CD8-positive, alpha-beta memory T cell (primary cell): ENCODE measurements around the gene UGT1A4. TPM values are rescaled to one million over a fixed set of nuclear protein-coding genes. Genes with fewer than 3 reads are reported as not detected.

Experiments
- CTCF ChIA-PET: fragments of 350-600 bp; sonication (Branson Sonifier 250); formaldehyde crosslinking; loops from one replicate; lab custom pipeline; 2021; ENCODE audit warnings: antibody characterized with exemption; lab: Charles Lee
- POLR2A ChIA-PET: fragments of 350-600 bp; sonication (Branson Sonifier 250); formaldehyde crosslinking; loops from one replicate; lab custom pipeline; 2021; ENCODE audit warnings: antibody characterized with exemption; lab: Charles Lee
- DNase-seq, 5 donors: peaks; one replicate each; pipeline versions ENCODE4 v3.0.0 to v3.0.0-alpha.2; 2020 to 2022; ENCODE audit warnings: mixed read lengths in 1 of 5
- H3K27ac ChIP-seq: one replicate; pipeline ENCODE4 v1.7.0; 2013; ENCODE audit warnings: low read depth, mild to moderate bottlenecking, low read length, moderate library complexity
- H3K27me3 ChIP-seq: 2 replicates; pipeline ENCODE4 v1.7.0; 2013; ENCODE audit warnings: low read length, mild to moderate bottlenecking; ENCODE audit not compliant: insufficient read depth, poor library complexity, severe bottlenecking
- H3K36me3 ChIP-seq: 2 replicates; pipeline ENCODE4 v1.7.0; 2013; ENCODE audit warnings: mild to moderate bottlenecking, low read length, moderate library complexity; ENCODE audit not compliant: insufficient read depth
- H3K4me1 ChIP-seq: 2 replicates; pipeline ENCODE4 v1.7.0; 2013; ENCODE audit warnings: mild to moderate bottlenecking, low read length, moderate library complexity; ENCODE audit not compliant: insufficient read depth
- H3K4me3 ChIP-seq: 2 replicates; pipeline ENCODE4 v1.7.0; 2013; ENCODE audit warnings: mild to moderate bottlenecking, low read length
- H3K9me3 ChIP-seq: 2 replicates; pipeline ENCODE4 v1.7.0; 2013; ENCODE audit warnings: mild to moderate bottlenecking, low read length
- H3K27ac Mint-ChIP-seq, 8 donors: one replicate each; pipeline ENCODE4 v1.8.0; 2020 to 2021; ENCODE audit warnings: mixed read lengths in 8 of 8, mild to moderate bottlenecking in 6 of 8, inconsistent platforms in 3 of 8, moderate library complexity in 3 of 8
- H3K27me3 Mint-ChIP-seq, 2 donors: one replicate each; pipeline ENCODE4 v1.8.0; 2020 to 2021; ENCODE audit warnings: mixed read lengths in 2 of 2, mild to moderate bottlenecking in 1 of 2, moderate library complexity in 1 of 2
- H3K36me3 Mint-ChIP-seq, 3 donors: one replicate each; pipeline ENCODE4 v1.8.0; 2020 to 2021; ENCODE audit warnings: mixed read lengths in 3 of 3, inconsistent platforms in 1 of 3, mild to moderate bottlenecking in 1 of 3
- H3K4me1 Mint-ChIP-seq, 3 donors: one replicate each; pipeline ENCODE4 v1.8.0; 2020 to 2021; ENCODE audit warnings: mixed read lengths in 3 of 3, inconsistent platforms in 1 of 3, mild to moderate bottlenecking in 1 of 3
- H3K4me3 Mint-ChIP-seq, 7 donors: one replicate each; pipeline ENCODE4 v1.8.0; 2020 to 2021; ENCODE audit warnings: mixed read lengths in 7 of 7, mild to moderate bottlenecking in 6 of 7, moderate library complexity in 4 of 7, inconsistent platforms in 2 of 7
- H3K9me3 Mint-ChIP-seq, 5 donors: one replicate each; pipeline ENCODE4 v1.8.0; 2020 to 2022; ENCODE audit warnings: mixed read lengths in 5 of 5, mild to moderate bottlenecking in 3 of 5, moderate library complexity in 2 of 5, inconsistent platforms in 1 of 5
- polyA plus RNA-seq: library from polyadenylated mRNA; unstranded; fragments of 300-500 nt; fragmentation: Illumina TruSeq; gene quantifications from one replicate; pipeline ENCODE4 v1.2.3, GENCODE V29; 2021
- total RNA-seq, 2 experiments: library from RNA; stranded (reverse); gene quantifications; one replicate each; pipeline ENCODE4 v1.2.3, GENCODE V29; 2021

The UGT1A4 gene
- total and polyA plus RNA-seq, 3 experiments from 2014 or later = not detected

GRCh38 chr2:233758849-233759248, 40.3 kb downstream of the UGT1A4 start:
- no peaks in the 10 kb centered on the region for H3K4me1 ChIP-seq
- ChIA-PET POLR2A (no interaction called here), CTCF (no interaction called here)
- no peak for DNase-seq
- Mint-ChIP-seq H3K4me1 (no peaks in the 10 kb centered on the region), H3K9me3 (peaks cover 0 to 4% (median 0%) of the 10 kb centered on the region in 5 donors), H3K27ac (no peak overlapping the region), H3K4me3 (no peak overlapping the region), H3K36me3 (no peaks in the 10 kb centered on the region), H3K27me3 (peaks cover 6 to 24% of the 10 kb centered on the region in 2 donors)
- no peaks in the 10 kb centered on the region for H3K9me3 ChIP-seq
- no peak overlapping the region for H3K27ac ChIP-seq
- no peak overlapping the region for H3K4me3 ChIP-seq
- H3K36me3 ChIP-seq = no peaks in the 10 kb centered on the region
- no peaks in the 10 kb centered on the region for H3K27me3 ChIP-seq

DNA sequence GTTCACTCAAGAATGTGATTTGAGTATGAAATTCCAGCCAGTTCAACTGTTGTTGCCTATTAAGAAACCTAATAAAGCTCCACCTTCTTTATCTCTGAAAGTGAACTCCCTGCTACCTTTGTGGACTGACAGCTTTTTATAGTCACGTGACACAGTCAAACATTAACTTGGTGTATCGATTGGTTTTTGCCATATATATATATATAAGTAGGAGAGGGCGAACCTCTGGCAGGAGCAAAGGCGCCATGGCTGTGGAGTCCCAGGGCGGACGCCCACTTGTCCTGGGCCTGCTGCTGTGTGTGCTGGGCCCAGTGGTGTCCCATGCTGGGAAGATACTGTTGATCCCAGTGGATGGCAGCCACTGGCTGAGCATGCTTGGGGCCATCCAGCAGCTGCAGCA, 41.5 kb downstream of the UGT1A4 start, which contains the start of gene UGT1A1:
UGT1A1 (plus strand) TSS at position 228 of the 400 bp plus-strand sequence; CDS start at position 246, 18 bp downstream.
- Mint-ChIP-seq H3K4me3 (no peak within 1 kb of the TSS), H3K27ac (no peak within 1 kb of the TSS), H3K36me3 (no peaks in the 10 kb centered on the region), H3K27me3 (peaks cover 4 to 29% of the 10 kb centered on the region in 2 donors), H3K9me3 (peaks cover 0 to 4% (median 0%) of the 10 kb centered on the region in 5 donors), H3K4me1 (no peaks in the 10 kb centered on the region)
- no peak within 1 kb of the TSS for H3K4me3 ChIP-seq
- CTCF ChIA-PET = no interaction called here
- POLR2A ChIA-PET = no interaction called here
- no peak for DNase-seq
- H3K27me3 ChIP-seq = no peaks in the 10 kb centered on the region
- no peaks in the 10 kb centered on the region for H3K36me3 ChIP-seq
- no peaks in the 10 kb centered on the region for H3K9me3 ChIP-seq
- no peaks in the 10 kb centered on the region for H3K4me1 ChIP-seq
- H3K27ac ChIP-seq = no peak within 1 kb of the TSS

DNA sequence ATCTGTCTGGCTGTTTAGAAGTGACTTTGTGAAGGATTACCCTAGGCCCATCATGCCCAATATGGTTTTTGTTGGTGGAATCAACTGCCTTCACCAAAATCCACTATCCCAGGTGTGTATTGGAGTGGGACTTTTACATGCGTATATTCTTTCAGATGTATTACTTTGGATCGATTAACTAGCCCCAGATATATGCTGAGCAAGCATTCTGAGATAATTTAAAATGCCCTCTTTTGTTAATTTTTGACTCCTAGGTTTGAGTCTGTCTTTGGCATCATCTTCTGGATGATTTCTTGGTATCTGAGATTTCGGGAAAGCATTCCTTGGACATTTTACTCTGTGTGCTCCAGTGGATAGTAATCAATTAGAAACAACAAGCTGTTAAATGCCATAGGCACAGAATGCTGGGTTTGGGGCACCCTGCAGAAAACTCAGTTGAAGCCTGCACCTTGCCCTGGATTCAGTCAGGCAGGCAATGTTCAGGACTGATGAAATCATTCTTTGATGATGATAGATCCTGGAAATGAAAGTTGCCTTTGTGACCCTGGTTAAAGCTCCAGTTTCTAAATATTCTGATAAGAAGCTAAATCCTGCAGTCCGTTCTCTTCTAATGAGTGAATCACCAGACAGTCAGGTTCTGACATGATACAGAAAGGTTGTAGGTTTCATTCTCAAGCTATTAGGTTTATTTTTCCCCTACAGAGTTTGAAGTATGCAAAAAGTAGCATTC, 42.7 kb downstream of the UGT1A4 start:
- ChIA-PET POLR2A (no interaction called here), CTCF (no interaction called here)
- H3K27me3 ChIP-seq = no peaks in the 10 kb centered on the region
- no peaks in the 10 kb centered on the region for H3K9me3 ChIP-seq
- Mint-ChIP-seq H3K9me3 (peaks cover 0 to 6% (median 0%) of the 10 kb centered on the region in 5 donors), H3K27ac (no peak overlapping the region), H3K27me3 (peaks cover 8 to 34% of the 10 kb centered on the region in 2 donors), H3K4me3 (no peak overlapping the region), H3K36me3 (no peaks in the 10 kb centered on the region), H3K4me1 (no peaks in the 10 kb centered on the region)
- H3K27ac ChIP-seq = no peak overlapping the region
- no peak for DNase-seq
- H3K36me3 ChIP-seq = no peaks in the 10 kb centered on the region
- no peak overlapping the region for H3K4me3 ChIP-seq
- no peaks in the 10 kb centered on the region for H3K4me1 ChIP-seq

- Histone ChIP-seq H3K4me1 (no peaks in the 10 kb centered on the region), H3K36me3 (no peaks in the 10 kb centered on the region), H3K9me3 (no peaks in the 10 kb centered on the region), H3K27ac (no peak overlapping the region), H3K4me3 (no peak overlapping the region), H3K27me3 (no peaks in the 10 kb centered on the region)
- DNase-seq = no peak
- POLR2A ChIA-PET = no interaction called here
- Mint-ChIP-seq H3K4me3 (no peak overlapping the region), H3K36me3 (no peaks in the 10 kb centered on the region), H3K27ac (no peak overlapping the region), H3K4me1 (no peaks in the 10 kb centered on the region), H3K9me3 (peaks cover 0 to 2% (median 0%) of the 10 kb centered on the region in 5 donors), H3K27me3 (peaks cover 10 to 43% of the 10 kb centered on the region in 2 donors)
- CTCF ChIA-PET = no interaction called here
Measured at GRCh38 chr2:233764264-233764663, 45.7 kb downstream of the UGT1A4 start.

DNA sequence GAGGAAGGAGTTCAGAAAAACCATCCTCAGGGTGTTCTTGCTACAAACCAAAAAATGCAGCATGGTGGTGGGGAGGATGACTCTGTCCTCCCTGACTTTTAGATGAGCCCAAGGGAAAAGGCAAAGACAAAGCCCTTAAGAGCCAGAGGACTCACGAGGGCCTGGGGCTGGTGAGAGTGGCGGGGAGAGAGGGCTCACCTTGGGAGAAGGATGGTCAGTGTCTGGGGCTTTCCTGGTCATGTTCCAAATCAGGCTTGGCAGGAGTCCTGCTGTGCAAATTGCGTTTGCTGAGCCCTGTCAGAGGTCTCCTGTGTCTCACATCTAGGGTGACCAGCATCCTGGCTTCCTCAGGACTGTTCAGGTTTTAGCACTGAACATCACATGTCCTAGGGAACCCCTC, 46.2 kb downstream of the UGT1A4 start:
- H3K27ac ChIP-seq = no peak overlapping the region
- Mint-ChIP-seq H3K27ac (no peak overlapping the region), H3K36me3 (no peaks in the 10 kb centered on the region), H3K4me3 (no peak overlapping the region), H3K4me1 (no peaks in the 10 kb centered on the region), H3K27me3 (peaks cover 10 to 45% of the 10 kb centered on the region in 2 donors), H3K9me3 (peaks cover 0 to 2% (median 0%) of the 10 kb centered on the region in 5 donors)
- H3K4me1 ChIP-seq = no peaks in the 10 kb centered on the region
- H3K36me3 ChIP-seq = no peaks in the 10 kb centered on the region
- CTCF ChIA-PET = no interaction called here
- POLR2A ChIA-PET = no interaction called here
- H3K9me3 ChIP-seq = no peaks in the 10 kb centered on the region
- H3K4me3 ChIP-seq = no peak overlapping the region
- no peaks in the 10 kb centered on the region for H3K27me3 ChIP-seq
- no peak for DNase-seq

DNA sequence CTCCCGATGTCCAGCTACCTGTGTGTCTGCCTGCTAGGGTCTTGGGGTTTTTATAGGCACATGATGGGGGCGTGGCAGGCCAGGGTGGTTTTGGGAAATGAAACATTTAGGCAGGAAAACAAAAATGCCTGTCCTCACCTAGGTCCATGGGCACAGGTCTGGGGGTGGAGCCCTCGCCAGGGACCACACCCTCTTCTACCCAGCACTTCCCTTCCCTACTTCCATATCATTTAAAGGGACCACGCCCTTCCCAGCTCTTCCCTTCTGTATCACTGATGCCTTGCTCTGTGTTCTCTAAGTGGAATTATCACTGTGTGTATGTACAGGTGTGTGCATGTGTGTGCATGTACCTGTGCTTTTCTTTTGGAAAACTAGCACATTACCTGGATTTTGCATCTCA, 47.9 kb downstream of the UGT1A4 start:
- no peak for DNase-seq
- Histone ChIP-seq H3K27ac (no peak overlapping the region), H3K9me3 (no peaks in the 10 kb centered on the region), H3K4me1 (no peaks in the 10 kb centered on the region), H3K36me3 (no peaks in the 10 kb centered on the region), H3K27me3 (no peaks in the 10 kb centered on the region), H3K4me3 (no peak overlapping the region)
- H3K9me3 Mint-ChIP-seq = peaks cover 0 to 2% (median 0%) of the 10 kb centered on the region in 5 donors
- no peaks in the 10 kb centered on the region for H3K4me1 Mint-ChIP-seq
- H3K4me3 Mint-ChIP-seq = no peak overlapping the region
- POLR2A ChIA-PET = no interaction called here
- H3K27me3 Mint-ChIP-seq = peaks cover 12 to 45% of the 10 kb centered on the region in 2 donors
- CTCF ChIA-PET = no interaction called here
- no peak overlapping the region for H3K27ac Mint-ChIP-seq
- H3K36me3 Mint-ChIP-seq = no peaks in the 10 kb centered on the region

GRCh38 chr2:233768076-233768475, 49.5 kb downstream of the UGT1A4 start:
- Histone ChIP-seq H3K4me3 (no peak overlapping the region), H3K9me3 (no peaks in the 10 kb centered on the region), H3K27me3 (no peaks in the 10 kb centered on the region), H3K36me3 (no peaks in the 10 kb centered on the region), H3K4me1 (no peaks in the 10 kb centered on the region), H3K27ac (no peak overlapping the region)
- no peaks in the 10 kb centered on the region for H3K4me1 Mint-ChIP-seq
- H3K9me3 Mint-ChIP-seq = peaks cover 0 to 2% (median 0%) of the 10 kb centered on the region in 5 donors
- H3K27me3 Mint-ChIP-seq = peaks cover 12 to 48% of the 10 kb centered on the region in 2 donors
- CTCF ChIA-PET = no interaction called here
- no peak for DNase-seq
- no peak overlapping the region for H3K27ac Mint-ChIP-seq
- H3K4me3 Mint-ChIP-seq = no peak overlapping the region
- H3K36me3 Mint-ChIP-seq = no peaks in the 10 kb centered on the region
- POLR2A ChIA-PET = no interaction called here

DNA sequence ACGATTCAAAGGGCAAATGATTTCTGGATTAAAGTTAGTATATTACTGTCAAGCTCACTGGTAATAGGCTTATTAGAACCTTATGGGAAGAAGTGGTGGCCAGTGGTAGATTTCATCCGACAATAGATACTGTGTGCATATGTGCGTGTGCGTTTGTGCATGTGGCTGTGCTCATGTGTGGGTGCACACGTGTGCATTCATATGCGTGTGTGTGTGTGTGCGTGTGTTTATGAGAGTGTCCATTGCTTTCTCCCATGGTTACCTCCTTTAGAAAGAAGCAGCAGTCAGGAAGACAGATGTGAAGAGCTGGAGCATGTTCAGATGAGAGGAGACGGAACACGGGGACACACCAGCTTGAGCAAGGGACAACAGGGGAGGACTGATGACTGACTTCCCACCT, 50.7 kb downstream of the UGT1A4 start:
- no peaks in the 10 kb centered on the region for H3K9me3 ChIP-seq
- Mint-ChIP-seq H3K27me3 (peaks cover 10 to 37% of the 10 kb centered on the region in 2 donors), H3K36me3 (no peaks in the 10 kb centered on the region), H3K27ac (no peak overlapping the region), H3K4me3 (no peak overlapping the region), H3K4me1 (no peaks in the 10 kb centered on the region), H3K9me3 (peaks cover 0 to 2% (median 0%) of the 10 kb centered on the region in 5 donors)
- H3K36me3 ChIP-seq = no peaks in the 10 kb centered on the region
- POLR2A ChIA-PET = no interaction called here
- H3K27ac ChIP-seq = no peak overlapping the region
- H3K27me3 ChIP-seq = no peaks in the 10 kb centered on the region
- no peak overlapping the region for H3K4me3 ChIP-seq
- no peaks in the 10 kb centered on the region for H3K4me1 ChIP-seq
- no peak for DNase-seq
- CTCF ChIA-PET = no interaction called here
